Activated naive CD4-positive, alpha-beta T cell treated with anti-CD3 and anti-CD28 coated beads, Interleukin-2, amount 10 ng/mL, durations not matched to agents 7 days and 5 days (primary cell): ENCODE results near the gene INPP5A.

Experiments
- CTCF ChIA-PET: fragments of 350-600 bp; sonication (Branson Sonifier 250); formaldehyde crosslinking; loops from one replicate; lab custom pipeline; 2021; ENCODE audit warnings: antibody characterized with exemption; lab: Charles Lee
- DNase-seq: peaks from one replicate; pipeline ENCODE4 v3.0.0-alpha.2; 2020
- H3K27ac Mint-ChIP-seq: one replicate; pipeline ENCODE4 v1.8.0; 2021; ENCODE audit warnings: mild to moderate bottlenecking, moderate library complexity, mixed read lengths
- H3K27me3 Mint-ChIP-seq: one replicate; pipeline ENCODE4 v1.8.0; 2021; ENCODE audit warnings: mild to moderate bottlenecking, mixed read lengths
- H3K36me3 Mint-ChIP-seq: one replicate; pipeline ENCODE4 v1.8.0; 2021; ENCODE audit warnings: mixed read lengths
- H3K4me1 Mint-ChIP-seq: one replicate; pipeline ENCODE4 v1.8.0; 2021; ENCODE audit warnings: mixed read lengths
- H3K4me3 Mint-ChIP-seq: one replicate; pipeline ENCODE4 v1.8.0; 2021; ENCODE audit warnings: mild to moderate bottlenecking, moderate library complexity, mixed read lengths
- H3K9me3 Mint-ChIP-seq: one replicate; pipeline ENCODE4 v1.8.0; 2021; ENCODE audit warnings: mixed read lengths

Gene INPP5A

GRCh38 chr10:132652936-132653590 lies 115.5 kb downstream of the INPP5A start:
- no peaks in the 10 kb centered on the region for H3K36me3 Mint-ChIP-seq
- no peak overlapping the region for H3K27ac Mint-ChIP-seq
- no peak overlapping the region for H3K4me3 Mint-ChIP-seq
- no peaks in the 10 kb centered on the region for H3K9me3 Mint-ChIP-seq
- DNase-seq = no peak
- CTCF ChIA-PET = interaction anchor here (1.0 to 1.6 kb wide), 2 partner anchors 140 to 194 kb away, joined by 3 to 6 read pairs; no protein-coding TSS in a partner anchor
- H3K27me3 Mint-ChIP-seq = no peaks in the 10 kb centered on the region
- H3K4me1 Mint-ChIP-seq = no peaks in the 10 kb centered on the region

- no peaks in the 10 kb centered on the region for H3K9me3 Mint-ChIP-seq
- H3K27me3 Mint-ChIP-seq = no peaks in the 10 kb centered on the region
- H3K27ac Mint-ChIP-seq = no peak overlapping the region
- no peak for DNase-seq
- no peaks in the 10 kb centered on the region for H3K4me1 Mint-ChIP-seq
- CTCF ChIA-PET = interaction anchor here (1.6 kb wide), 2 partner anchors 137 to 140 kb away, joined by 3 to 6 read pairs; no protein-coding TSS in a partner anchor
- no peak overlapping the region for H3K4me3 Mint-ChIP-seq
- no peaks in the 10 kb centered on the region for H3K36me3 Mint-ChIP-seq
Measured at GRCh38 chr10:132653721-132654120, 116.1 kb downstream of the INPP5A start.

GRCh38 chr10:132654121-132654571 lies 116.6 kb downstream of the INPP5A start:
- Mint-ChIP-seq H3K36me3 (no peaks in the 10 kb centered on the region), H3K9me3 (no peaks in the 10 kb centered on the region), H3K4me1 (no peaks in the 10 kb centered on the region), H3K27me3 (no peaks in the 10 kb centered on the region), H3K4me3 (no peak overlapping the region), H3K27ac (no peak overlapping the region)
- DNase-seq = no peak
- CTCF ChIA-PET = interaction anchor here (0.7 to 1.6 kb wide), 4 partner anchors 21 to 139 kb away, joined by 3 to 6 read pairs (median 3); no protein-coding TSS in a partner anchor

GRCh38 chr10:132654708-132655661 lies 117.4 kb downstream of the INPP5A start:
- peak; percentile 66 for DNase-seq
- peak overlapping the region; percentile 15 for H3K27ac Mint-ChIP-seq
- no peaks in the 10 kb centered on the region for H3K27me3 Mint-ChIP-seq

GRCh38 chr10:132655735-132656134 lies 118.1 kb downstream of the INPP5A start:
- CTCF ChIA-PET = interaction anchor here (0.8 to 1.2 kb wide), 3 partner anchors 22 to 581 kb away, joined by 3 to 4 read pairs (median 3); no protein-coding TSS in a partner anchor
- DNase-seq = no peak
- Mint-ChIP-seq H3K4me3 (no peak overlapping the region), H3K4me1 (no peaks in the 10 kb centered on the region), H3K9me3 (no peaks in the 10 kb centered on the region), H3K27me3 (no peaks in the 10 kb centered on the region), H3K36me3 (no peaks in the 10 kb centered on the region), H3K27ac (no peak overlapping the region)

More at GRCh38 chr10:132654708-132655661, 117.4 kb downstream of the INPP5A start:
- H3K4me1 Mint-ChIP-seq = no peaks in the 10 kb centered on the region
- H3K36me3 Mint-ChIP-seq = no peaks in the 10 kb centered on the region
- H3K9me3 Mint-ChIP-seq = no peaks in the 10 kb centered on the region
- H3K4me3 Mint-ChIP-seq = no peak overlapping the region
- CTCF ChIA-PET = interaction anchor here (0.7 to 1.6 kb wide), 7 partner anchors 22 to 581 kb away, joined by 3 to 6 read pairs (median 3); no protein-coding TSS in a partner anchor

- Mint-ChIP-seq H3K4me1 (no peaks in the 10 kb centered on the region), H3K27ac (no peak overlapping the region), H3K36me3 (no peaks in the 10 kb centered on the region), H3K4me3 (no peak overlapping the region), H3K27me3 (no peaks in the 10 kb centered on the region), H3K9me3 (no peaks in the 10 kb centered on the region)
- CTCF ChIA-PET = no interaction called here
- DNase-seq = no peak
Measured at GRCh38 chr10:132656283-132657126, 118.9 kb downstream of the INPP5A start.

GRCh38 chr10:132657127-132657706 lies 119.6 kb downstream of the INPP5A start:
- Mint-ChIP-seq H3K4me3 (no peak overlapping the region), H3K9me3 (no peaks in the 10 kb centered on the region), H3K4me1 (no peaks in the 10 kb centered on the region), H3K27ac (no peak overlapping the region), H3K27me3 (no peaks in the 10 kb centered on the region), H3K36me3 (no peaks in the 10 kb centered on the region)
- no peak for DNase-seq
- CTCF ChIA-PET = no interaction called here

GRCh38 chr10:132657748-132658147 lies 120.2 kb downstream of the INPP5A start:
- Mint-ChIP-seq H3K27ac (no peak overlapping the region), H3K27me3 (no peaks in the 10 kb centered on the region), H3K9me3 (no peaks in the 10 kb centered on the region), H3K36me3 (no peaks in the 10 kb centered on the region), H3K4me3 (no peak overlapping the region), H3K4me1 (no peaks in the 10 kb centered on the region)
- DNase-seq = no peak
- CTCF ChIA-PET = no interaction called here

GRCh38 chr10:132658546-132659205 lies 121.1 kb downstream of the INPP5A start:
- Mint-ChIP-seq H3K36me3 (no peaks in the 10 kb centered on the region), H3K4me1 (no peaks in the 10 kb centered on the region), H3K4me3 (no peak overlapping the region)

GRCh38 chr10:132659206-132660091 lies 121.9 kb downstream of the INPP5A start:
- Mint-ChIP-seq H3K27me3 (no peaks in the 10 kb centered on the region), H3K36me3 (no peaks in the 10 kb centered on the region), H3K27ac (no peak overlapping the region), H3K4me1 (no peaks in the 10 kb centered on the region), H3K4me3 (no peak overlapping the region), H3K9me3 (no peaks in the 10 kb centered on the region)
- DNase-seq = no peak
- CTCF ChIA-PET = no interaction called here

More at GRCh38 chr10:132658546-132659205, 121.1 kb downstream of the INPP5A start:
- Mint-ChIP-seq H3K27ac (no peak overlapping the region), H3K27me3 (no peaks in the 10 kb centered on the region), H3K9me3 (no peaks in the 10 kb centered on the region)
- CTCF ChIA-PET = no interaction called here
- no peak for DNase-seq

- no peaks in the 10 kb centered on the region for H3K27me3 Mint-ChIP-seq
- no peak for DNase-seq
- CTCF ChIA-PET = no interaction called here
- no peaks in the 10 kb centered on the region for H3K36me3 Mint-ChIP-seq
- H3K4me1 Mint-ChIP-seq = no peaks in the 10 kb centered on the region
- no peak overlapping the region for H3K27ac Mint-ChIP-seq
- H3K4me3 Mint-ChIP-seq = no peak overlapping the region
- H3K9me3 Mint-ChIP-seq = no peaks in the 10 kb centered on the region
Measured at GRCh38 chr10:132660385-132660784, 122.8 kb downstream of the INPP5A start.

- Mint-ChIP-seq H3K27ac (no peak overlapping the region), H3K4me1 (no peaks in the 10 kb centered on the region), H3K36me3 (no peaks in the 10 kb centered on the region), H3K9me3 (no peaks in the 10 kb centered on the region), H3K27me3 (no peaks in the 10 kb centered on the region), H3K4me3 (no peak overlapping the region)
- DNase-seq = no peak
- CTCF ChIA-PET = no interaction called here
Measured at GRCh38 chr10:132662186-132662920, 124.8 kb downstream of the INPP5A start.
